NT2/D1 (cell line): ENCODE data around the gene MGARP.

Experiments
- SUZ12 ChIP-seq: IDR thresholded peaks from 2 replicates; pipeline ENCODE4 v1.6.1; 2011; ENCODE audit not compliant: insufficient read length, insufficient read depth; ENCODE audit errors: extremely low read depth
- ZNF274 ChIP-seq: IDR thresholded peaks from 2 replicates; pipeline ENCODE4 v1.6.1; 2011; ENCODE audit warnings: mild to moderate bottlenecking, low read depth, low read length

DNA sequence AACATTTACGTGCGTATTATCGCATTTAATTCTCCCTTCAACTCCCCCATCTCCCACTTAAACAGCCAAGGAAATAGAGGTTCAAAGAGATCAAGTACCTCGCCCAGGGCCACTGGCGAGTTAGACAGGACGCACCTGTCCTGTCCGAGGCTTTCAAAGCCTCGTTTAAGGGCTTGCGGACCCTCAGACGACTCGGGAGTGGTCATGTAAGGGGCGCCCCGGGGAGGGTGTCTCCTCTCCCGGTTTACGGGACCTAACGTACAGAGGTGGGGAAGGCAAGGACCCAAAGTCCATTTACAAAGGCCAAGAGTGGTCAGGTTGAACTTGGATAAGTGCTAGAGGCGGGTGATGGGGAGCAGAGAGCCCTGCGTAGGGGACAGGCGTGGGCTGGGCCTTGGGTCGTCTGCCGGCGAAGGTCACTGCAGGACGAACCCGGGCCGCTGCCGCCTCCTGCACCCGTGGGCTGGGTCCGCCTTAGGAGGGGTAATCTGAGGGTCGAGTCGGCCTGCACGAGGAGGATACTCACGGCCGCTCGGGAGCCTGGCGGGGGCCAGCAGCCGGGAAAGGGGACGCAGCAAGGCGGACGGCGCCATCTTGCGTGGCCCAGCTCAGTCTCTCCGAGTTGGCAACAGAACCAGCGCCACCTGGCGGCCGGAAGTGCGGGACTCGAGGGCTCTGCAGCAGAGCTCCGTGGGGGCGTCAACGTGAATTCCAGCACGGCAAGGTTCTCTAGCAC, 15.3 kb upstream of the MGARP start:
- TF ChIP-seq ZNF274 (no peak), SUZ12 (no peak)
